Fibroblast of skin of right quadriceps (primary cell): ENCODE data around the gene MMP25.

Experiments used
- DNase-seq: peaks from one replicate; pipeline ENCODE4 v3.0.0-alpha.2; 2013

The MMP25 gene

DNA sequence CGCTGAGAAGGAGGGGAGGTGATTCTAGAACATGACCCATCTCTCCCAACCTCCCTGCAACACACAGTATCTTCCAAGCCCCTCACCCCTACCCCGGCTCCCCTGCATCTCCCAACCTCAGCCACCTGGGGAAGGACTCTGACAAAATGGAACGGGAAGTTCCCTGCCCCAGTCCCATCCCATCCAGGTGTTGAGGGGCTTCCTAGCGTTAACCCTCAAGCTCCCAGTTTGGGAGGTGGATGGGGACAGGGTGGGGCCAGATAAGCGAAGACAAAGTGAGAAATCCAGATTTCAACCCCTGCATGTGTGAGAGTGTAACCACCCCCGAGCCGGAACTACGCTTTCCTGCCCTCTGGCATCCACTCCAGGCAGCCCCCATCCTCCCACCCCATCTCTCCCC, 50.9 kb downstream of the MMP25 start:
- DNase-seq = no peak

GRCh38 chr16:3098459-3099394, 52.4 kb downstream of the MMP25 start, which contains the start of gene ZSCAN10:
Gene ZSCAN10 (minus strand): TSS chr16:3099294. CDS start chr16:3092937, 6,357 bp downstream.
- no peak for DNase-seq

DNA sequence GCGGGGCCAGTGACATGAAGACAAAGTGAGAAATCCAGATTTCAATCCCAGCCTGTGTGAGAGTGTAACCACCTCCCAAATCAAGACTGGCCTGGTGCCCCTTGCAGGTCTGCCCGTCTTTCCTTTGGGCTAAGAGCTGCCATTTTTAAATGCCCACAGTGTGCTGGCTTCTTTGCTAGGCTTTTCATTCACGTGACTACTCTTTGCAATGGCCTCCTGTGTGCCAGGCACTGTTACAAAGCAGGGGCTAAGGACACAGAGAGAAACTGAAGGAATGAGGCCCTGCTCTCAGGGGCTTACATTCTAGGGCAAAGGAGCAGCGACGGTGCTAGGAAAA, 53.0 kb downstream of the MMP25 start:
- no peak for DNase-seq

GRCh38 chr16:3099732-3100499, 53.6 kb downstream of the MMP25 start:
- peak; percentile 88 for DNase-seq

DNA sequence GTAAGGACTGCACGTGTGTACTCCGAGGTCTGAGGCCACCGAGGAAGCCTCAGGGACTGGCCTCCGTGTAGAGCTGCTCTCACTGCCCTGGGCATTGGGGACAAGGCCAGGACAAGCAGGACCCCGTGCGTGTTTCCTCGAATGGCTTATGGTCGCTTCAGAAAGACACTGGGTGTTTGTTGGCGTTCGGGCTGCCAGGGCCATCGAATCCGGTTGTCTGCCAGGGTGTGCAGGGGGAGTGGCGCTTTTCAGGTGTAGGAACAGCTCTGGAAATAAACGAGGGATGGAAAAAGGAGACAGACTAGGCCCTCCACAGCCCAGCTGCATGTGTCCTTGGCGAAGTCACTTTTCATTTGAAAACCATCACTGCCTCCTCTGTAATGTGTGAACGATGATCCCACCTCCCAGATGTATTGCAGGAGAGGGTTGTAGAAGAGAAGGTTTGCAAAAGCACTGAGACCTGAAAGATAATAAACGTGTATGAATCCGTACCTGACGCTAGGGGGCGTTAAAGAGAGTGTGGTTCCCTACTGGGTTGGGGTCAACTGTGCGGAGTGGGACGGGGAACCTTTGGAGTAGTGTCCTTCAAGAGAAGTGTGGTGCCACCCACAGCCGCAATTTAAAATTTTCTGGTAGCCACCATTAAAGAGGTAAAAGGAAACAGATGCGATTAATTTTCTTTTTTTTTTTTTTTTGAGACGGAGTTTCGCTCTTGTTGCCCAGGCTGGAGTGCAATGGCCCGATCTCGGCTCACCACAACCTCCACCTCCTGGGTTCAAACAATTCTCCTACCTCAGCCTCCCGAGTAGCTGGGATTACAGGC, 54.9 kb downstream of the MMP25 start:
- peak; percentile 28 for DNase-seq

DNA sequence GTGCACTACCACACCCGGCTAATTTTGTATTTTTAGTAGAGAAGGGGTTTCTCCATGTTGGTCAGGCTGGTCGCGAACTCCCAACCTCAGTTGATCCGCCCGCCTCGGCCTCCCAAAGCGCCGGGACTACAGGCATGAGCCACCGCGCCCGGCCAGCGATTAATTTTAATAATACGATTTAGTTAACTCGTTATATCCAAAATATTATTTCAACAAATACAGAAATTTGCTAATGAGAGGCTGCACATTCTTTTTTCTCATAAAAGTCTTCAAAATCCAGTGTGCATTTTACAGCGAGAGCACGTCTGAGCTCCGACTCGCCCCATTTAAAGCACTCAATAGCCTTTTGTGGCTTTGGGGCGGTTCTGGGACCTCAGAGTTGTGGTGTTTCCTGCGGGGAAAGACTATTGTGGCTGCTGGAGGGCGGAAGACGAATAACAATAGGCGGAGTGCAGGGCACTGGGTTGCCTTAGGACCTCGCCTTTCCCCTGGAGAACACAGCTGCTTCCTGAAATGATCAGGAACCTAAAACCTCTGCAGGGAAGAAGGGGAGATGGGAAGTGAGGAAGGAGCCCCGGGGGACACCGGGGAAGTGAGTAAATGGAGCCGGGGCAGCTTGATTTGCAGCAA, 55.6 kb downstream of the MMP25 start:
- DNase-seq = no peak

DNA sequence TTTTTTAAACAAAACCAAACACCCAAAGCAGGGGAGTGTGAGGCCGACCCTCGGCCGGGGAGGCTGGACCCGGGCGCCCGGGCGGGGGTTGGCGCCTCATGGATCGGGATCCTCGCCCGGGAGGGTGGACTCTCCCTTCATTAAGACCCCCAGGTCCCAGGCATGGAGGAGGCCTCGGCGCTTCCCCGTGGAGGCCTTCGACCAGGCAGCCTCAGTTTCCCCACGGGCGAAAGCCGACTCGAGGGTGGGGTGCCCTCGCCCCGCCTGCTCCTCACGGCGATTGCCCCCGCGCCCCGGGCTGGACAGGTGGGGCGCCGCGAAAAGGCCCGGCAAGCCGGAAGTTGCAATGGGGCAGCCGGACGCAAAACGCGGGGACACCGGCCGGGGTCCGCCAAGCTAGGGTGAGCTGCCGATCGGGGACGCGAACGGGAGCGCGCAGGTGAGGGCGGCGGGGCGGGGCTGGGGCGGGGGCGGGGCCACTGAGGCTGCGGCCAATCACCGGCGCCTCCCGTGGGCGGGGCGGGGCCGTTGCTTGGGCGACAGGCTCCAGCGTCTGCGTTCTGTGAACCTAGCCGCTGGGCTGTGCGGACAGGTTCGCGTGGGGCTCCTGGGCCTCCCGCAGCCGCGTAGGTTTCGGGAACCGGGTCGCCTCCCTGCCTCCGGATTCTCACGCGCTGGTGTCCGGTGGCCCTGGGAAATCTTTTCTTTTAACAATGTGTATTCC, 60.0 kb downstream of the MMP25 start:
- DNase-seq = peak; percentile 91
